ENCODE data around the gene TSPAN2. TPM values are rescaled to one million over a fixed set of nuclear protein-coding genes. Genes with fewer than 3 reads are reported as not detected.

The TSPAN2 gene
- total RNA-seq, 4 donors from 2014 or later: 40.5 to 87.6 (median 56.8) TPM

GRCh38 chr1:115067161-115067859 lies 22.0 kb downstream of the TSPAN2 start:
- DNase-seq: no peak
- no peak for TF ChIP-seq POLR2A (IDR thresholded peaks at IDR 0.05)
- TF ChIP-seq CTCF (IDR thresholded peaks at IDR 0.05): no peak
- H3K9me3 ChIP-seq: no peaks in the 10 kb centered on the region

GRCh38 chr1:115065021-115065420 lies 24.3 kb downstream of the TSPAN2 start:
- no peaks in the 10 kb centered on the region for H3K9me3 ChIP-seq
- no peaks in the 10 kb centered on the region for H3K36me3 ChIP-seq
- TF ChIP-seq CTCF (IDR thresholded peaks at IDR 0.05) (no peak), POLR2A (IDR thresholded peaks at IDR 0.05) (no peak)
- DNase-seq: no peak
- H3K27ac ChIP-seq: no peak overlapping the region
- intact Hi-C loops (cut with DNase I; ENCODE audit: low total_unique reads): no loop called here
- no peaks in the 10 kb centered on the region for H3K27me3 ChIP-seq
- H3K4me1 ChIP-seq: peaks cover 4 to 11% of the 10 kb centered on the region in 2 donors
- H3K4me3 ChIP-seq: no peak overlapping the region

More at GRCh38 chr1:115067161-115067859, 22.0 kb downstream of the TSPAN2 start:
- Histone ChIP-seq H3K27ac (peak overlapping the region; percentile 67), H3K4me3 (no peak overlapping the region), H3K36me3 (no peaks in the 10 kb centered on the region), H3K4me1 (peaks cover 0 to 11% of the 10 kb centered on the region in 2 donors), H3K27me3 (no peaks in the 10 kb centered on the region)
- intact Hi-C loops (cut with DNase I; ENCODE audit: low total_unique reads): no loop called here

GRCh38 chr1:115064461-115064860 lies 24.8 kb downstream of the TSPAN2 start:
- Histone ChIP-seq H3K27ac (no peak overlapping the region), H3K27me3 (no peaks in the 10 kb centered on the region), H3K9me3 (no peaks in the 10 kb centered on the region), H3K36me3 (no peaks in the 10 kb centered on the region), H3K4me1 (peaks cover 4 to 11% of the 10 kb centered on the region in 2 donors), H3K4me3 (no peak overlapping the region)
- TF ChIP-seq CTCF (IDR thresholded peaks at IDR 0.05) (no peak), POLR2A (IDR thresholded peaks at IDR 0.05) (no peak)
- intact Hi-C loops (cut with DNase I; ENCODE audit: low total_unique reads): no loop called here
- DNase-seq: no peak

- H3K27ac ChIP-seq: peak overlapping the region in 1 of 2 donors; percentile 58
Observed at GRCh38 chr1:115063228-115063901, 25.9 kb downstream of the TSPAN2 start.

More at GRCh38 chr1:115063228-115063901, 25.9 kb downstream of the TSPAN2 start:
- Histone ChIP-seq H3K27me3 (no peaks in the 10 kb centered on the region), H3K9me3 (no peaks in the 10 kb centered on the region), H3K4me3 (no peak overlapping the region), H3K36me3 (no peaks in the 10 kb centered on the region), H3K4me1 (peaks cover 4 to 10% of the 10 kb centered on the region in 2 donors)
- intact Hi-C loops (cut with DNase I; ENCODE audit: low total_unique reads): no loop called here
- DNase-seq: no peak
- TF ChIP-seq CTCF (IDR thresholded peaks at IDR 0.05) (no peak), POLR2A (IDR thresholded peaks at IDR 0.05) (no peak)
